Measurements from ENCODE around the gene BLM.

DNA sequence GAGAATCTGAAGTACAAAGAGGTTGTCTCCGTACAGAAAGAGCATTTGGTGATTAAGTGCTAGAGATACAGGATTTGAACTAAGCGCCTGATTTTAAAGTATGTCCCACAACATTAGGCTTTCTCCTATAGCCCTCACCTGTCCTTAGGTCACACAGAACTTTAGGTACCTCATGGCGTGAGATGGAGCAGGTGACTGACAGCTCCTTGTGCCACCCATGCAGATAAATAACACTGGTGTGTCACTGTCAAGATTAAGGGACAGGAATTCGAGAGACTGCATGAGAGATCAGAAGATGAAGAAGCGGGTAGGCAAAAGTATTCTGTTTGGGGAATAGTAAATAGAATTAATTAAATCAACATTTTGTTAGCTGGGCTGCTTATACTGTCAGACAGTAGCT, 1.1 kb downstream of the BLM start:
- TF ChIP-seq, protein P1, sequence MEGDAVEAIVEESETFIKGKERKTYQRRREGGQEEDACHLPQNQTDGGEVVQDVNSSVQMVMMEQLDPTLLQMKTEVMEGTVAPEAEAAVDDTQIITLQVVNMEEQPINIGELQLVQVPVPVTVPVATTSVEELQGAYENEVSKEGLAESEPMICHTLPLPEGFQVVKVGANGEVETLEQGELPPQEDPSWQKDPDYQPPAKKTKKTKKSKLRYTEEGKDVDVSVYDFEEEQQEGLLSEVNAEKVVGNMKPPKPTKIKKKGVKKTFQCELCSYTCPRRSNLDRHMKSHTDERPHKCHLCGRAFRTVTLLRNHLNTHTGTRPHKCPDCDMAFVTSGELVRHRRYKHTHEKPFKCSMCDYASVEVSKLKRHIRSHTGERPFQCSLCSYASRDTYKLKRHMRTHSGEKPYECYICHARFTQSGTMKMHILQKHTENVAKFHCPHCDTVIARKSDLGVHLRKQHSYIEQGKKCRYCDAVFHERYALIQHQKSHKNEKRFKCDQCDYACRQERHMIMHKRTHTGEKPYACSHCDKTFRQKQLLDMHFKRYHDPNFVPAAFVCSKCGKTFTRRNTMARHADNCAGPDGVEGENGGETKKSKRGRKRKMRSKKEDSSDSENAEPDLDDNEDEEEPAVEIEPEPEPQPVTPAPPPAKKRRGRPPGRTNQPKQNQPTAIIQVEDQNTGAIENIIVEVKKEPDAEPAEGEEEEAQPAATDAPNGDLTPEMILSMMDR (IDR thresholded peaks at IDR 0.05), result no peak
- no peak for TF ChIP-seq POLR2A (IDR thresholded peaks at IDR 0.05)

Measured in ovary (tissue), 3 donors.